Measurements from ENCODE around the gene CMYA5.

DNA sequence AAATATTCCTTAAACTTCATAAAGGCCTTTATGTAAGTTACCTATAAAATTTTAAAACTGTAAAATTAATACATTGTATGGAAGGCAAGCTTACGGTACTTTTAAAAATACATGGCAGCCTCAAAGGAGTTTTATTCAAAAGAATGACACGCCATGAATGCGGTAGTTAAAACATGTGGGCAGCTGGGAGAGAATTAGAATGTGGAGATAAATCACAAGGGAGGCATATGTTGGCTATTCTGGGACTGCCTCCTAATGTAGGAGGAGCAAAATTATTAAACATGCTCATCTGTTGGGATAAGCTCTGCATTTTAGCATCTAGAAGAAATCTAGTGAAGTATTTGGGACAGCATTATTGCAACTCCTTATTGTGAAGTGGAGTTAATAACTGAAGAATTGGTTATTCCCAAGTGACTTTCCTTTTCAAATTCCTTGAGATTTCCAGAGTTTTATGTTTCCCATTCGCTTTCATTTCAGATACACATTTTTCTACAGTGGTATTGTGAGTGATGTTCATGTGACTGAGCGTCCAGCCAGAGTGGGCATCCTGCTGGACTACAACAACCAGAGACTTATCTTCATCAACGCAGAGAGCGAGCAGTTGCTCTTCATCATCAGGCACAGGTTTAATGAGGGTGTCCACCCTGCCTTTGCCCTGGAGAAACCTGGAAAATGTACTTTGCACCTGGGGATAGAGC, 109.4 kb downstream of the CMYA5 start:
- TF ChIP-seq, protein P1, sequence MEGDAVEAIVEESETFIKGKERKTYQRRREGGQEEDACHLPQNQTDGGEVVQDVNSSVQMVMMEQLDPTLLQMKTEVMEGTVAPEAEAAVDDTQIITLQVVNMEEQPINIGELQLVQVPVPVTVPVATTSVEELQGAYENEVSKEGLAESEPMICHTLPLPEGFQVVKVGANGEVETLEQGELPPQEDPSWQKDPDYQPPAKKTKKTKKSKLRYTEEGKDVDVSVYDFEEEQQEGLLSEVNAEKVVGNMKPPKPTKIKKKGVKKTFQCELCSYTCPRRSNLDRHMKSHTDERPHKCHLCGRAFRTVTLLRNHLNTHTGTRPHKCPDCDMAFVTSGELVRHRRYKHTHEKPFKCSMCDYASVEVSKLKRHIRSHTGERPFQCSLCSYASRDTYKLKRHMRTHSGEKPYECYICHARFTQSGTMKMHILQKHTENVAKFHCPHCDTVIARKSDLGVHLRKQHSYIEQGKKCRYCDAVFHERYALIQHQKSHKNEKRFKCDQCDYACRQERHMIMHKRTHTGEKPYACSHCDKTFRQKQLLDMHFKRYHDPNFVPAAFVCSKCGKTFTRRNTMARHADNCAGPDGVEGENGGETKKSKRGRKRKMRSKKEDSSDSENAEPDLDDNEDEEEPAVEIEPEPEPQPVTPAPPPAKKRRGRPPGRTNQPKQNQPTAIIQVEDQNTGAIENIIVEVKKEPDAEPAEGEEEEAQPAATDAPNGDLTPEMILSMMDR (IDR thresholded peaks at IDR 0.05 in 2 of 3, conservative IDR thresholded peaks at IDR 0.05 in 1 of 3; ENCODE audit: borderline replicate concordance in 1 of 3, insufficient read depth in 1 of 3, low read depth in 2 of 3, low read length in 2 of 3) = no peak
- no peak for TF ChIP-seq POLR2AphosphoS5 (IDR thresholded peaks at IDR 0.05; ENCODE audit: low read depth, low read length)
- TF ChIP-seq TCF7L2 (IDR thresholded peaks at IDR 0.05; ENCODE audit: borderline replicate concordance, extremely low read depth, insufficient read depth, insufficient read length) = no peak
- TF ChIP-seq MAX (IDR thresholded peaks at IDR 0.05) = no peak
- no peak for TF ChIP-seq POLR2A (IDR thresholded peaks at IDR 0.05; ENCODE audit: borderline replicate concordance, extremely low read depth, insufficient read depth, insufficient read length)
- TF ChIP-seq ATF3 (IDR thresholded peaks at IDR 0.05) = no peak
- TF ChIP-seq SP1 (IDR thresholded peaks at IDR 0.05; ENCODE audit: low read depth) = no peak

Measured in HCT116 (cell line).